RWPE2 (cell line): ENCODE results near the gene SMC3.

ENCODE experiments used
- ATAC-seq: fragments of 200-7000 bp; cut with Tn5 transposase; 3 replicates; pipeline ENCODE4 v1.9.1; 2021; ENCODE audit warnings: low read depth
- DNase-seq: peaks from one replicate; pipeline ENCODE4 v3.0.0-alpha.2; 2020; ENCODE audit warnings: low spot score
- H3K27ac ChIP-seq: fragments of 450-650 bp; 2 replicates; pipeline ENCODE4 v1.5.1; 2017; ENCODE audit warnings: mild to moderate bottlenecking; ENCODE audit not compliant: poor library complexity, severe bottlenecking
- H3K27me3 ChIP-seq: fragments of 250-450 bp; sonication (Bioruptor Pico); 2 replicates; pipeline ENCODE4 v1.5.1; 2021; ENCODE audit warnings: mild to moderate bottlenecking, moderate library complexity; ENCODE audit not compliant: insufficient read depth, poor library complexity, severe bottlenecking
- H3K36me3 ChIP-seq: fragments of 250-450 bp; sonication (Bioruptor Pico); 2 replicates; pipeline ENCODE4 v1.5.1; 2020; ENCODE audit warnings: low read depth, mild to moderate bottlenecking, moderate library complexity
- H3K4me1 ChIP-seq: fragments of 250-450 bp; sonication (Bioruptor Pico); 2 replicates; pipeline ENCODE4 v1.5.1; 2021; ENCODE audit warnings: mild to moderate bottlenecking, moderate library complexity; ENCODE audit not compliant: insufficient read depth, poor library complexity, severe bottlenecking
- H3K4me3 ChIP-seq: fragments of 250-450 bp; sonication (Bioruptor Pico); 2 replicates; pipeline ENCODE4 v1.5.1; 2021; ENCODE audit warnings: mild to moderate bottlenecking, moderate library complexity; ENCODE audit not compliant: severe bottlenecking
- H3K9me3 ChIP-seq: fragments of 250-450 bp; sonication (Bioruptor Pico); 2 replicates; pipeline ENCODE4 v1.5.1; 2021; ENCODE audit warnings: mild to moderate bottlenecking, moderate library complexity; ENCODE audit not compliant: severe bottlenecking
- TF ChIP-seq, protein P1 (sequence below): fragments of 450-650 bp; IDR thresholded peaks from one replicate; pipeline ENCODE4 v1.5.1; 2017; ENCODE audit warnings: mild to moderate bottlenecking, moderate library complexity; ENCODE audit not compliant: poor library complexity, severe bottlenecking

The SMC3 gene

GRCh38 chr10:110574420-110574819 is 6.9 kb downstream of the SMC3 start:
- Histone ChIP-seq H3K27ac (no peak overlapping the region), H3K27me3 (no peaks in the 10 kb centered on the region), H3K4me3 (no peak overlapping the region), H3K36me3 (peaks cover 81% of the 10 kb centered on the region), H3K9me3 (no peaks in the 10 kb centered on the region), H3K4me1 (peaks cover 36% of the 10 kb centered on the region)
- no peak for ATAC-seq
- DNase-seq, result no peak
- TF ChIP-seq, protein P1, sequence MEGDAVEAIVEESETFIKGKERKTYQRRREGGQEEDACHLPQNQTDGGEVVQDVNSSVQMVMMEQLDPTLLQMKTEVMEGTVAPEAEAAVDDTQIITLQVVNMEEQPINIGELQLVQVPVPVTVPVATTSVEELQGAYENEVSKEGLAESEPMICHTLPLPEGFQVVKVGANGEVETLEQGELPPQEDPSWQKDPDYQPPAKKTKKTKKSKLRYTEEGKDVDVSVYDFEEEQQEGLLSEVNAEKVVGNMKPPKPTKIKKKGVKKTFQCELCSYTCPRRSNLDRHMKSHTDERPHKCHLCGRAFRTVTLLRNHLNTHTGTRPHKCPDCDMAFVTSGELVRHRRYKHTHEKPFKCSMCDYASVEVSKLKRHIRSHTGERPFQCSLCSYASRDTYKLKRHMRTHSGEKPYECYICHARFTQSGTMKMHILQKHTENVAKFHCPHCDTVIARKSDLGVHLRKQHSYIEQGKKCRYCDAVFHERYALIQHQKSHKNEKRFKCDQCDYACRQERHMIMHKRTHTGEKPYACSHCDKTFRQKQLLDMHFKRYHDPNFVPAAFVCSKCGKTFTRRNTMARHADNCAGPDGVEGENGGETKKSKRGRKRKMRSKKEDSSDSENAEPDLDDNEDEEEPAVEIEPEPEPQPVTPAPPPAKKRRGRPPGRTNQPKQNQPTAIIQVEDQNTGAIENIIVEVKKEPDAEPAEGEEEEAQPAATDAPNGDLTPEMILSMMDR, result no peak

DNA sequence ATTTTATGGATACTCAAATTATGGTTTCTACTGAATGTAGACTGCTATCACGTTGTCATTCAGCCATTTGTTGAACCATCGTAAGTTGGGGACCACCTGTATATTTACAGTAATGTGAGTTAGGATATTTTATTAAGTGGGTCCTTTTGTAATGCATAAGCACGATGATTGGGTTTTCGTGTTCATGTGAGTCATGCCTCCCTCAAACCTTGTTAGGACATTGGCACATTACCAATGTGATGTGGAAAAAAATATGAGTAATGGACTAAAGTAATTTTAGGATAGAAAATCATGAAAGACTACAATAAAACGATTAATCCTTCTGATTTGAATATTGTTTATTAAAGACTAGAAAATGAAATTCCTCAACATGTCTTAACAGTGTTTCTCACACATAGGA is 8.7 kb downstream of the SMC3 start:
- DNase-seq, result no peak
- H3K36me3 ChIP-seq, result peaks cover 83% of the 10 kb centered on the region

DNA sequence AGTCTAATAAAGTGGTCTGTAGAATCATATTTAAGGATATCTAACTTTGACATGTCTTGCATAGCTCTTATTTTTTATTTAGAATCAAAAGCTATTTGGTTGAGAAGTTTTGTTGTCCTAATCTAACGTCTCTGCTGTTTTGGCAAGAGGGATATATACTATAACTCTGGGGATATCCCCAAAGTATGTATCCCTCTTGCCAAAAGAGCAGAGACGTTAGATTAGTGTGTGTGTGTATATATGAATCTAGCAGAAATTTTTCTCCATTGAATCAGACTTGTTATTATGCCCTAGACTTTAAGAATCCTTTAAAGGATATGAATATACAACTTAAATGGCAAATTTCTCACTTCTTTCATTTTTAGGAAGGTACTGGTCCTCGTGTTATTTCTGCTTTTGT is 9.6 kb downstream of the SMC3 start:
- Histone ChIP-seq H3K27ac (no peak overlapping the region), H3K4me1 (peaks cover 24% of the 10 kb centered on the region), H3K27me3 (no peaks in the 10 kb centered on the region), H3K9me3 (no peaks in the 10 kb centered on the region), H3K36me3 (peaks cover 87% of the 10 kb centered on the region), H3K4me3 (no peak overlapping the region)
- ATAC-seq, result no peak
- TF ChIP-seq, protein P1, result no peak
- no peak for DNase-seq

More for the DNA sequence above, 8.7 kb downstream of the SMC3 start:
- TF ChIP-seq, protein P1, result no peak
- peak overlapping the region; percentile 11 for H3K27ac ChIP-seq
- no peaks in the 10 kb centered on the region for H3K9me3 ChIP-seq
- no peak overlapping the region for H3K4me3 ChIP-seq
- ATAC-seq, result peak; percentile 71
- H3K27me3 ChIP-seq, result no peaks in the 10 kb centered on the region
- peaks cover 24% of the 10 kb centered on the region for H3K4me1 ChIP-seq

DNA sequence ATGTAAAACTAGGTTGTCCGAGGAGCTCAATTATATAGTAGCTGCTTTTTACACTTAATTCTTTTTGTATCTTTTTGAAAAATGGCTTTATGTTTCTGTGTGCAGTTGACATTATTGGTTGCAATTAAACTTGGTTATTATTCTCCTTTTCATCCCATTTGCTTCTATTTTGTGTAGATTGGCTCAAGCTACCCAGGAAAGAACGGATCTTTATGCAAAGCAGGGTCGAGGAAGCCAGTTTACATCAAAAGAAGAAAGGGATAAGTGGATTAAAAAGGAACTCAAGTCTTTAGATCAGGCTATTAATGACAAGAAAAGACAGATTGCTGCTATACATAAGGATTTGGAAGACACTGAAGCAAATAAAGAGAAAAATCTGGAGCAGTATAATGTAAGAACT is 16.5 kb downstream of the SMC3 start:
- Histone ChIP-seq H3K27ac (no peak overlapping the region), H3K9me3 (no peaks in the 10 kb centered on the region), H3K27me3 (no peaks in the 10 kb centered on the region), H3K36me3 (peaks cover 97% of the 10 kb centered on the region), H3K4me1 (no peaks in the 10 kb centered on the region), H3K4me3 (no peak overlapping the region)
- ATAC-seq, result no peak
- no peak for DNase-seq
- TF ChIP-seq, protein P1, result no peak

DNA sequence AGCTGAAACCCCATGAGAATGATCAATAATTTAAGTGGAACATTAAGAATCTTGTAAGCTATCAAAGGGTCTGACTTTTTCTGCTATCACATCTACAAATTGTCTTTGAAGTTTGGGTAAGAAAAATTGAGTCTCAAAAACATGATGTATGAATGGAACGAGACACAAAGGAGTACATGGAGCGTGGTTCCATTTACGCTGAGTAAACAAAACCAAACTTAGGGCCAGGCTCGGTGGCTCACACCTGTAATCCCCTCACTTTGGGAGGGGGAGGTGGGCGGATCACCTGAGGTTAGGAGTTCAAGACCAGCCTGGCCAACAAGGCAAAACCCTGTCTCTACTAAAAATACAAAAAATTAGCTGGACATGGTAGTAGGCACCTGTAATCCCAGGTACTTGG is 24.3 kb downstream of the SMC3 start:
- TF ChIP-seq, protein P1, result no peak

More for the DNA sequence above, 24.3 kb downstream of the SMC3 start:
- DNase-seq (no peak), ATAC-seq (no peak)
- H3K4me3 ChIP-seq, result no peak overlapping the region
- no peaks in the 10 kb centered on the region for H3K27me3 ChIP-seq
- no peaks in the 10 kb centered on the region for H3K9me3 ChIP-seq
- no peaks in the 10 kb centered on the region for H3K4me1 ChIP-seq
- H3K27ac ChIP-seq, result no peak overlapping the region
- H3K36me3 ChIP-seq, result peaks cover 89% of the 10 kb centered on the region
